ENCODE data around the gene NKG7. TPM values are rescaled to one million over a fixed set of nuclear protein-coding genes. Genes with fewer than 3 reads are reported as not detected.

Gene NKG7
- total RNA-seq, 1 donor: not detected

GRCh38 chr19:51326216-51327065 lies 46.0 kb downstream of the NKG7 start:
- Histone ChIP-seq H4K20me1 (ENCODE audit: insufficient read depth, low read length) (no peaks in the 10 kb centered on the region), H3K4me1 (ENCODE audit: insufficient read depth, low read length) (no peaks in the 10 kb centered on the region), H3K36me3 (ENCODE audit: insufficient read depth, low read length) (no peaks in the 10 kb centered on the region), H3K4me3 (ENCODE audit: insufficient read depth, low read length) (no peak overlapping the region), H3K27ac (ENCODE audit: low read depth, low read length) (no peak overlapping the region), H3K9me3 (ENCODE audit: low read depth, low read length) (no peaks in the 10 kb centered on the region), H3K79me2 (ENCODE audit: insufficient read depth, low read length) (no peaks in the 10 kb centered on the region), H2AFZ (ENCODE audit: low read length) (no peak overlapping the region), H3K4me2 (ENCODE audit: insufficient read depth, low read length) (no peak overlapping the region), H3K27me3 (ENCODE audit: insufficient read depth, low read length) (peaks cover 4% of the 10 kb centered on the region)
- TF ChIP-seq, protein P1, sequence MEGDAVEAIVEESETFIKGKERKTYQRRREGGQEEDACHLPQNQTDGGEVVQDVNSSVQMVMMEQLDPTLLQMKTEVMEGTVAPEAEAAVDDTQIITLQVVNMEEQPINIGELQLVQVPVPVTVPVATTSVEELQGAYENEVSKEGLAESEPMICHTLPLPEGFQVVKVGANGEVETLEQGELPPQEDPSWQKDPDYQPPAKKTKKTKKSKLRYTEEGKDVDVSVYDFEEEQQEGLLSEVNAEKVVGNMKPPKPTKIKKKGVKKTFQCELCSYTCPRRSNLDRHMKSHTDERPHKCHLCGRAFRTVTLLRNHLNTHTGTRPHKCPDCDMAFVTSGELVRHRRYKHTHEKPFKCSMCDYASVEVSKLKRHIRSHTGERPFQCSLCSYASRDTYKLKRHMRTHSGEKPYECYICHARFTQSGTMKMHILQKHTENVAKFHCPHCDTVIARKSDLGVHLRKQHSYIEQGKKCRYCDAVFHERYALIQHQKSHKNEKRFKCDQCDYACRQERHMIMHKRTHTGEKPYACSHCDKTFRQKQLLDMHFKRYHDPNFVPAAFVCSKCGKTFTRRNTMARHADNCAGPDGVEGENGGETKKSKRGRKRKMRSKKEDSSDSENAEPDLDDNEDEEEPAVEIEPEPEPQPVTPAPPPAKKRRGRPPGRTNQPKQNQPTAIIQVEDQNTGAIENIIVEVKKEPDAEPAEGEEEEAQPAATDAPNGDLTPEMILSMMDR (IDR thresholded peaks at IDR 0.05; ENCODE audit: extremely low read depth, low read depth, low read length): no peak
- peak; percentile 78 for DNase-seq (ENCODE audit: insufficient read length, low spot score, missing footprints)

- Histone ChIP-seq H3K27me3 (ENCODE audit: insufficient read depth, low read length) (peaks cover 4% of the 10 kb centered on the region), H2AFZ (ENCODE audit: low read length) (no peak overlapping the region), H3K9me3 (ENCODE audit: low read depth, low read length) (no peaks in the 10 kb centered on the region), H3K36me3 (ENCODE audit: insufficient read depth, low read length) (no peaks in the 10 kb centered on the region), H3K4me3 (ENCODE audit: insufficient read depth, low read length) (no peak overlapping the region), H3K79me2 (ENCODE audit: insufficient read depth, low read length) (no peaks in the 10 kb centered on the region), H3K27ac (ENCODE audit: low read depth, low read length) (no peak overlapping the region), H4K20me1 (ENCODE audit: insufficient read depth, low read length) (no peaks in the 10 kb centered on the region), H3K4me1 (ENCODE audit: insufficient read depth, low read length) (no peaks in the 10 kb centered on the region), H3K4me2 (ENCODE audit: insufficient read depth, low read length) (no peak overlapping the region)
- TF ChIP-seq, protein P1 (IDR thresholded peaks at IDR 0.05; ENCODE audit: extremely low read depth, low read depth, low read length): no peak
- peak; percentile 81 for DNase-seq (ENCODE audit: insufficient read length, low spot score, missing footprints)
Observed at GRCh38 chr19:51325161-51325976, 47.1 kb downstream of the NKG7 start.

DNA sequence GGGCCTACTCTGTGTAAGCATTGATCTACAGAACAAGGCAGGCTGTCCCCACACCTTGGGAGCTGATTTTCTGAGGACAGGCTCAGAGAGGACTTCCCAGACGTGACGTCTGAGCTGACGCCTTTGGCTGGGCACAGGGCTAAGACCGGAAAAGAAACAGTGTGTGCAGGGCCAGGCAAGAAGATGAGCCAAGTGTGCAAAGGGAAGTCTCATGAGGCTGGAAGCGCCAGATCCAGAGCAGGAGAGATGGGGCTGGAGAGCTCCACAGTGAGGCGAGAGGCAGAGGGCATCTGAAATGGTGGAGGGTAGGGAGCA lies 48.3 kb downstream of the NKG7 start:
- no peaks in the 10 kb centered on the region for H3K36me3 ChIP-seq (ENCODE audit: insufficient read depth, low read length)
- H3K4me2 ChIP-seq (ENCODE audit: insufficient read depth, low read length): no peak overlapping the region
- H3K4me3 ChIP-seq (ENCODE audit: insufficient read depth, low read length): no peak overlapping the region
- peak; percentile 83 for DNase-seq (ENCODE audit: insufficient read length, low spot score, missing footprints)
- peaks cover 4% of the 10 kb centered on the region for H3K27me3 ChIP-seq (ENCODE audit: insufficient read depth, low read length)
- TF ChIP-seq, protein P1 (IDR thresholded peaks at IDR 0.05; ENCODE audit: extremely low read depth, low read depth, low read length): no peak
- no peak overlapping the region for H3K27ac ChIP-seq (ENCODE audit: low read depth, low read length)
- no peaks in the 10 kb centered on the region for H3K9me3 ChIP-seq (ENCODE audit: low read depth, low read length)
- H3K79me2 ChIP-seq (ENCODE audit: insufficient read depth, low read length): no peaks in the 10 kb centered on the region
- H3K4me1 ChIP-seq (ENCODE audit: insufficient read depth, low read length): no peaks in the 10 kb centered on the region
- H2AFZ ChIP-seq (ENCODE audit: low read length): no peak overlapping the region
- no peaks in the 10 kb centered on the region for H4K20me1 ChIP-seq (ENCODE audit: insufficient read depth, low read length)
